Retinal pigment epithelial cell (primary cell): Measurements from ENCODE around the gene SLC24A1.
"Not testable (repeated sequence)": the region's sequence is repeated elsewhere in the genome, so short reads cannot be mapped to it uniquely, and the experiment has no call there.

Experiments used
- DNase-seq: peaks from one replicate; pipeline ENCODE4 v3.0.0-alpha.2; 2010; ENCODE audit warnings: low read depth
- H3K4me3 ChIP-seq: 2 replicates; pipeline ENCODE4 v1.5.1; 2011; ENCODE audit warnings: mild to moderate bottlenecking, low read length, control low read depth, moderate library complexity
- TF ChIP-seq, protein P1 (sequence below): conservative IDR thresholded peaks from 2 replicates; pipeline ENCODE4 v1.5.1; 2011; ENCODE audit warnings: low read depth, low read length, control low read depth, inconsistent platforms

SLC24A1 gene

DNA sequence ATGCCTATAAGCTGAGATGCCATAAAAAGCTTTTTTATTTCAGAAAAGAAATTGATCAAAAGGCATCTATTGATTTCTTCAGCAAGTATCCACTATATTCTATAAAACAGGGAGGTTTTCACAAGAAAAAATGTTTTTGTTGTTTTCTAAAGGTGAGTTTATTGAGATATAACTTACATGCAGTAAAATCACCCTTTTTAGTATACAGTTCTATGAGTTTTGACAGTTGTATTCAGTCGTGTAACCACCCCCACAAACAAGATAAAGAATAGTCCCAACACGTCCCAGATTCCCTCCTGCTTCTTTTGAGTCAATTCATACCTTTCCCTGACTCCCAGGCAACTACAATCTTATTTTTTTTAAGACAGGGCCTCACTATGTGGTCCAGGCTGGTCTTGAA, 18.6 kb upstream of the SLC24A1 start:
- H3K4me3 ChIP-seq, result no peak overlapping the region
- no peak for DNase-seq
- TF ChIP-seq, protein P1, sequence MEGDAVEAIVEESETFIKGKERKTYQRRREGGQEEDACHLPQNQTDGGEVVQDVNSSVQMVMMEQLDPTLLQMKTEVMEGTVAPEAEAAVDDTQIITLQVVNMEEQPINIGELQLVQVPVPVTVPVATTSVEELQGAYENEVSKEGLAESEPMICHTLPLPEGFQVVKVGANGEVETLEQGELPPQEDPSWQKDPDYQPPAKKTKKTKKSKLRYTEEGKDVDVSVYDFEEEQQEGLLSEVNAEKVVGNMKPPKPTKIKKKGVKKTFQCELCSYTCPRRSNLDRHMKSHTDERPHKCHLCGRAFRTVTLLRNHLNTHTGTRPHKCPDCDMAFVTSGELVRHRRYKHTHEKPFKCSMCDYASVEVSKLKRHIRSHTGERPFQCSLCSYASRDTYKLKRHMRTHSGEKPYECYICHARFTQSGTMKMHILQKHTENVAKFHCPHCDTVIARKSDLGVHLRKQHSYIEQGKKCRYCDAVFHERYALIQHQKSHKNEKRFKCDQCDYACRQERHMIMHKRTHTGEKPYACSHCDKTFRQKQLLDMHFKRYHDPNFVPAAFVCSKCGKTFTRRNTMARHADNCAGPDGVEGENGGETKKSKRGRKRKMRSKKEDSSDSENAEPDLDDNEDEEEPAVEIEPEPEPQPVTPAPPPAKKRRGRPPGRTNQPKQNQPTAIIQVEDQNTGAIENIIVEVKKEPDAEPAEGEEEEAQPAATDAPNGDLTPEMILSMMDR, result no peak

DNA sequence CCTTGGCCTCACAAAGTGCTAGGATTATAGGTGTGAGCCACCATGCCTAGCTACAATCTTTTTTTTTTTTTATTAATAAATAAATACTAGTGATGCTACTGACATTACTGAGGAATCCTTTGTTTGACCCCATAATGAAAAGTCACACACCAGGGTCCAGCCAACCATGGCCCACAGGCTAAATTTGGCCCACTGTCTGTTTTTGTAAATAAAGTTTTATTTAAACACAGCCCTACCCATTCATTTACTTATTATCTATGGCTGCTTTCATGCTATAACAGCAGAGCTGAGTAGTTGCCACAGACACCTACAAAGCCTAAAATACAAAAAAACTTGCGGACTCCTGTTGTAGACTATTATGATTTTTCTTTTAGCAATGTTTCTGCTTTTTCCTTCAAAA, 18.2 kb upstream of the SLC24A1 start:
- H3K4me3 ChIP-seq, result no peak overlapping the region
- DNase-seq, result no peak
- TF ChIP-seq, protein P1, result no peak

DNA sequence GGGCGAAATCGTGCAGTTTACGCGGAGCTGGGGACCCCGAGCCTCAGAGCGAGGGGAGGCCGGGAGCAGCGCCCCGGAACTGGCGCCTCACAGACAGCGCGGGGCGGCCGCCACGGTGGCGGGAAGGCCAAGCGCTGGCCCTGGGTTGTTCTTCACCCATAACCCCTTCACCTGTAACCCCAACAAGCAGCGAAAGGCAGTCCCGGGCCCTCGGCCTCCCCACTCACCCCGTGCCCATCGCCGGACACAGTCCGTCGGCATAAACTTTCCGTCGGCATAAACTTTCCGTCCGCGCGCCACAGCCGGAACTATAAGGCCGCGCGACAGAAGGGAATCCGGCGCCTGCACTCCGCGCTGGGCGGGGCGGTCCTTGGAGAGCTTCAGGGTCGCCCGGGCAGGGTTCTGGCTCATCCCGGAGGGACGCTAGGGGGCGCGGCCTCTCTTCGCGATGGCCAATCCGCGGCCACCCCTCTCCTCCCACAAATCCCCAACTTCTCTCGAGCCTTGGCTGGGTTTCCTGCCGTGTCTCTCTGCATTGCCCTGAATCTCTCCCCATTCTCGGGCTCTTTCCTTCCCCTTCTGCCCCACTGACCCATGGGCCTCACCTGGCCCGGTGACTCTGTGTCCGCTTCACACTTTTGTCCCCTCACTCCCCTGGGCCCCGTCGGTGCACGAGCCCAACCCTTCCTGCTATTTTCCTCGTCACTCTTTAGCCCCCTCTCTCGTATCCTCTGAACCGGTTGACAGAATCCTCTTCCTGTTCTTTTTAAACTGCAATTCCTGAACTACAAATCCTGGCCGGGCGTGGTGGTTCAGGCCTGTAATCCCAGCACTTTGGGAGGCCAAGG, 10.6 kb upstream of the SLC24A1 start, which contains the start of gene INTS14:
Gene INTS14 (minus strand): TSS at position 261 of the 848 bp plus-strand sequence. CDS start 3,751 bp downstream, outside the sequence.
- TF ChIP-seq, protein P1, result peak; percentile 36
- peak; percentile 83 for DNase-seq
- H3K4me3 ChIP-seq, result peak within 1 kb of the TSS; percentile 86

DNA sequence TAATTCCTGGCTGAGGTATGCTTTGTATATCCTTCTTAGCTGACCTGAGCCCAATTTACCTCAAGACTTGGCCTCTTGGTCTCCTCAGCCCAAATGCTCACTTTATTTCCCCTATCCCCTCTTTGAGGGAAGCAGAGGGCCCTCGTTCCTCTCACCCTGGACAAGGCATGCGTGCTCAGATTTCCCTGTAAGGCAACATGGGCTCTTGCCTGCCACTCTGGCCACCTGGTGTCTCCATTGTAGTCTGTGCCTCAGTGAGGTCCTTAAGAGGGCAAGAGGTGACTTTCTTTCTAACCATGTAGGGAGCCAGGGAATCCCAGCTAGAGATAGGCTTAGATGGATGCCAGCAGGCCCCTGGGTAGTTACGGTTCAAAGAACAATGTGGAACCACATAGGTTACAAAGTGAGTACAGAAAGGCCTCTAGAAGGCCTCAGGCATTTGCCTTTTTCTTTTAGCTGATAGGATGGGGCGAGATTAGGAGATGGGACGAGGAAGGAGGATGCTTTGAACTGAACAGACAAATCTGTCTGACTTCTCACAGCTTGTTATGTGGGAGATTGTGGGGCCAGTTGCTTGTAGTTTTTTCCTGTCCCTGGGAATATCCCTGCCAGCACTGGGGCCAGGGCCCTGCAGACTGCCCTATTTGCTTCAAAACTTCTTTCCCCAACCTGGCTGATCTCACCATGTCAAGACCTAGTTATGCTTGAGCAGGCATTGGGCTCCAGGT, 9.7 kb upstream of the SLC24A1 start:
- DNase-seq, result no peak
- TF ChIP-seq, protein P1, result no peak
- H3K4me3 ChIP-seq, result peak overlapping the region; percentile 86

DNA sequence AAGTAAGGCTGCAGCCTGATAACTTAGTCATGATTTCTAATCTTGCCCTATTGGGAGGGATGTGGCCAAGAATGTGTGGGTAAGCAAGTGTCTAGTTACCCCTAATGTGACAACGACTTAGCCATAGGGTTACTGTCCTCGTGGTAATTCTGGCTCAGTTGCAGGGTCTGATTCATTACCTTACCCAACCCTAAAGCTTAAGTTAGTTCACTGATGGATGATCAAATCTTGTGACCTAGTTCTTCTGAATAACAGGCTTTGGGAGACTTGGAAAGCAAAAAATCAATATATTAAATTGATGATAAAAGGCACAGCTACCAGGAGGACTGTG, 9.2 kb upstream of the SLC24A1 start:
- no peak overlapping the region for H3K4me3 ChIP-seq
- TF ChIP-seq, protein P1, result no peak
- no peak for DNase-seq

DNA sequence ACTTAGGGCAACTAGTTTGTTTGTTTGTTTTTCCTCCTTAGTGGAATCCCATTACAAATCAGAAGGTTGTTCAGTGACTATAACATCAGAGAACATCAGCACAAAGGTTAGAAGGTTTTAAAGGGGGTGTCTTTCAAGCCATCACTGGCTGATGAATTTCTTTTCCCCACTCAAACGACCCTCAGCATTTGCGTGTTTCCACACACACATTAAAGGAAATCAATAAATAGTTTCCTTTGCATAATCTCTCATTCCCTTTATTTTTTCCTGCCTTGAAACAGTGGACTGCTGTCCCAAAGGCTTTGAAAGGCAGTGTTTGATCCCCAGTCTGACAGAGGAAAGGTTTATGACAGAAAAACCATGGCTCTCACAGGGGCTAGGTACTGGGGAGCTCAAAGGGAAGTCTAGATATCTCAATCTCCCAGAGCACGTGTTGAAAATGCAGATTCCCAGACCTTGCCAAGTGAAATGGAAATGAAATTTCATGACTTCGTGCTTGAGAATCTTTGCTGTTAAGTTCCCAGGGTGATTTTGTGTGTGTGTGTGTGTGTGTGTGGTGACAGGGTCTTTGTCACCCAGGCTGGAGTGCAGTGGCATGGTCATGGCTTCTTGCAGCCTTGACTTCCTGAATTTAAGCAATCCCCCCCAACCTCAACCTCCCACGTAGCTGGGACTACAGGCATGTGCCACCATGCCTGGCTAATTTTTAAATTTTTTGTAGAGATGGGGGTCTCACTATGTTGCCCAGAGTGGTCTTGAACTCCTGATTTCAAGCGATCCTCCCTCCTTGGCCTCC, 8.6 kb upstream of the SLC24A1 start:
- no peak for DNase-seq
- no peak overlapping the region for H3K4me3 ChIP-seq
- TF ChIP-seq, protein P1, result no peak

DNA sequence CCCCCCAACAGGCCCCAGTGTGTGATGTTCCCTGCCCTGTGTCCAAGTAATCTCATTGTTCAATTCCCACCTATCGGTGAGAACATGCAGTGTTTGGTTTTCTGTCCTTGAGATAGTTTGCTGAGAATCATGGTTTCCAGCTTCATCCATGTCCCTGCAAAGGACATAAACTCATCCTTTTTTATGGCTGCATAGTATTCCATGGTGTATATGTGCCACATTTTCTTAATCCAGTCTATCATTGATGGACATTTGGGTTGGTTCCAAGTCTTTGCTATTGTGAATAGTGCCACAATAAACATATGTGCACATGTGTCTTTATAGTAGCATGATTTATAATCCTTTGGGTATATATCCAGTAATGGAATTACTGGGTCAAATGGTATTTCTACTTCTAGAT, 5.9 kb upstream of the SLC24A1 start:
- H3K4me3 ChIP-seq, DNase-seq: not testable (repeated sequence)
